Measurements from ENCODE around the gene IL25. TPM values are rescaled to one million over a fixed set of nuclear protein-coding genes. Genes with fewer than 3 reads are reported as not detected.
A peak's percentile ranks its signal among the peaks of the same experiment; 100 is the strongest.

IL25 gene
- polyA plus RNA-seq, 2 of the 4 experiments (the other 2 are of a cell fraction), result not detected

GRCh38 chr14:23339506-23340268 lies 32.9 kb upstream of the IL25 start:
- Histone ChIP-seq H3K4me2 (no peak overlapping the region), H3K4me1 (no peaks in the 10 kb centered on the region), H3K4me3 (no peak overlapping the region), H3K27ac (no peak overlapping the region), H3K9me3 (peaks cover 36% of the 10 kb centered on the region)
- ATAC-seq, result no peak
- 3% methylated on average over 1 of the region's 1 CpG for WGBS (ENCODE audit: missing lambda C conversion rate)
- CTCF ChIA-PET, result interaction anchor here (1.3 to 14.7 kb wide), 2 partner anchors 11 to 39 kb away, joined by 3 to 186 read pairs; partner anchors contain the start of gene CMTM5
- DNase-seq (ENCODE audit: low read depth in 1 of 2, low spot score in 1 of 2), result no peak
- POLR2A ChIA-PET, result no interaction called here
- TF ChIP-seq ZFP36 (IDR thresholded peaks at IDR 0.05; ENCODE audit: borderline replicate concordance, partially characterized antibody), result peak; percentile 65
- no peak for TF ChIP-seq MAFK (IDR thresholded peaks at IDR 0.05; ENCODE audit: partially characterized antibody)
- no peak for TF ChIP-seq EHF (CRISPR knock-in tag; IDR thresholded peaks at IDR 0.05)
- TF ChIP-seq HDAC2 (IDR thresholded peaks at IDR 0.05), result no peak
- FAIRE-seq, result no peak

- H3K4me1 ChIP-seq, result no peaks in the 10 kb centered on the region
- H3K27ac ChIP-seq, result no peak overlapping the region
- 18% methylated on average over 3 of the region's 3 CpGs for WGBS (ENCODE audit: missing lambda C conversion rate)
- POLR2A ChIA-PET, result no interaction called here
- peaks cover 24% of the 10 kb centered on the region for H3K9me3 ChIP-seq
- no peak for FAIRE-seq
- H3K4me2 ChIP-seq, result no peak overlapping the region
- 0 out of 6 replicates have a peak, but pooled peaks of 1 of the 2 experiments have one; percentile 36 for ATAC-seq
- no peak overlapping the region for H3K4me3 ChIP-seq
- CTCF ChIA-PET, result interaction anchor here (1.0 to 5.0 kb wide), 4 partner anchors 16 to 35 kb away, joined by 3 to 20 read pairs (median 6); no protein-coding TSS in a partner anchor
- DNase-seq (ENCODE audit: low read depth in 1 of 2, low spot score in 1 of 2), result no peak
- TF ChIP-seq POLR2AphosphoS2 (conservative IDR thresholded peaks at IDR 0.05; ENCODE audit: low read length) (no peak), MAZ (IDR thresholded peaks at IDR 0.05; ENCODE audit: borderline replicate concordance, low read depth, low read length) (no peak), ZSCAN20 (CRISPR knock-in tag; IDR thresholded peaks at IDR 0.05) (no peak), CHD2 (IDR thresholded peaks at IDR 0.05; ENCODE audit: low read length, partially characterized antibody) (no peak), HDAC2 (IDR thresholded peaks at IDR 0.05) (no peak), SREBF2 (IDR thresholded peaks at IDR 0.05) (no peak), HEYL (CRISPR knock-in tag; IDR thresholded peaks at IDR 0.05) (no peak)
Observed at GRCh38 chr14:23344481-23344880, 28.1 kb upstream of the IL25 start.

DNA sequence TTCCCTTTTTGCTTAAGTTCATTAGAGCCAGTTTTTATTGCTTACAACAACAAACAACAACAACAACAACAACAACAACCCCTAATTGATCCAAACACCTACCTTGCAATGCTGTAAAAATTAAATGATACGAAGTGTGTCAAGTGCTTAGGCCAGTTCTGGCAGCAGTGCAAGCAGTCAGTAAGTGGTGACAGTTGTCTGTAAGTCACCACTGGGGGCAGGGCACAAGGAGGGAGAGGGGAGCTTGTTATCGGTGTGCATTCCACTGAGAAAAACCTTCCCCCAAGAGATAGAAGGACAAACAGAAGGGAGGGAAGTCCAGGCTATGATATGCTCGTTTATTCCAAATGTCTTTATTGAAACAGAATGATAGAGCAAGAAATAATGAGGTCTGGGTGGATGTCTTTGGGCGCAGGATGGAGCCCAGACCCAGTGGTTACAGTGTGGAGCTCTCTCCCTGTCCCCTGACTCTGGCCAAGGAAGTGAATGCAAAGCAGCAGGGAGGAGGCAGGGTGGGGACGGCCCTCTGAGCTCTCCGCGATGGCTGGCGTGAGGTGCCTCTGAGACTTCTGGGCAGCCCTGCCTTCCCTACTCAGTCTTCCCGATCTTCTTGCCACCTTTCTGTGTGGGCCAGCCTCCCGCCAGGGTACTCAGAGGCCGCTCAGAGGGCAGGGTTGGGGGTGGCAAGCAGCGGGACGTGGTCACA lies 26.5 kb upstream of the IL25 start:
- Histone ChIP-seq H3K4me2 (no peak overlapping the region), H3K9me3 (peaks cover 8% of the 10 kb centered on the region; the same call in 1 of the 3 replicates), H3K27ac (no peak overlapping the region), H3K4me3 (no peak overlapping the region), H3K4me1 (no peaks in the 10 kb centered on the region)
- no peak for DNase-seq (ENCODE audit: low read depth in 1 of 2, low spot score in 1 of 2)
- peak in 1 of 2 experiments; percentile 46; a peak in 2 of 6 replicates for ATAC-seq
- TF ChIP-seq EP300 (IDR thresholded peaks at IDR 0.05) (no peak), POLR2AphosphoS2 (conservative IDR thresholded peaks at IDR 0.05; ENCODE audit: low read length) (no peak), FOSL2 (IDR thresholded peaks at IDR 0.05) (no peak), FOSL2 (CRISPR knock-in tag; IDR thresholded peaks at IDR 0.05) (no peak), HEYL (CRISPR knock-in tag; IDR thresholded peaks at IDR 0.05) (no peak), BHLHE40 (IDR thresholded peaks at IDR 0.05; ENCODE audit: low read depth, low read length) (no peak), FOXS1 (CRISPR knock-in tag; IDR thresholded peaks at IDR 0.05) (no peak), SREBF2 (IDR thresholded peaks at IDR 0.05) (no peak), CBX8 (IDR thresholded peaks at IDR 0.05) (no peak)
- TF ChIP-seq, protein P1, sequence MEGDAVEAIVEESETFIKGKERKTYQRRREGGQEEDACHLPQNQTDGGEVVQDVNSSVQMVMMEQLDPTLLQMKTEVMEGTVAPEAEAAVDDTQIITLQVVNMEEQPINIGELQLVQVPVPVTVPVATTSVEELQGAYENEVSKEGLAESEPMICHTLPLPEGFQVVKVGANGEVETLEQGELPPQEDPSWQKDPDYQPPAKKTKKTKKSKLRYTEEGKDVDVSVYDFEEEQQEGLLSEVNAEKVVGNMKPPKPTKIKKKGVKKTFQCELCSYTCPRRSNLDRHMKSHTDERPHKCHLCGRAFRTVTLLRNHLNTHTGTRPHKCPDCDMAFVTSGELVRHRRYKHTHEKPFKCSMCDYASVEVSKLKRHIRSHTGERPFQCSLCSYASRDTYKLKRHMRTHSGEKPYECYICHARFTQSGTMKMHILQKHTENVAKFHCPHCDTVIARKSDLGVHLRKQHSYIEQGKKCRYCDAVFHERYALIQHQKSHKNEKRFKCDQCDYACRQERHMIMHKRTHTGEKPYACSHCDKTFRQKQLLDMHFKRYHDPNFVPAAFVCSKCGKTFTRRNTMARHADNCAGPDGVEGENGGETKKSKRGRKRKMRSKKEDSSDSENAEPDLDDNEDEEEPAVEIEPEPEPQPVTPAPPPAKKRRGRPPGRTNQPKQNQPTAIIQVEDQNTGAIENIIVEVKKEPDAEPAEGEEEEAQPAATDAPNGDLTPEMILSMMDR (IDR thresholded peaks at IDR 0.05), result no peak
- FAIRE-seq, result no peak
- WGBS (ENCODE audit: missing lambda C conversion rate), result 62% methylated on average over 9 of the region's 13 CpGs
- ChIA-PET POLR2A (interaction anchor here (2.2 kb wide), 1 partner anchor 25 kb away, joined by 7 read pairs; the partner anchor contains the start of gene PABPN1), CTCF (interaction anchor here (1.2 to 5.0 kb wide), 6 partner anchors 13 to 82 kb away, joined by 3 to 20 read pairs (median 4); no protein-coding TSS in a partner anchor)

Measured in A549 (cell line).